Type B pancreatic cell (in vitro differentiated cells): Measurements from ENCODE around the gene EMID1. TPM values are rescaled to one million over a fixed set of nuclear protein-coding genes. Genes with fewer than 3 reads are reported as not detected.

Experiments
- DNase-seq: peaks from one replicate; pipeline ENCODE4 v3.0.0; 2021; ENCODE audit warnings: mixed read lengths; ENCODE audit not compliant: unreplicated experiment; ENCODE audit errors: extremely low spot score
- H3K27ac Mint-ChIP-seq: 2 replicates; pipeline ENCODE4 v1.8.0; 2021; ENCODE audit warnings: mild to moderate bottlenecking, mixed read lengths
- H3K27me3 Mint-ChIP-seq: 2 replicates; pipeline ENCODE4 v1.8.0; 2021; ENCODE audit warnings: mixed read lengths
- H3K36me3 Mint-ChIP-seq: 2 replicates; pipeline ENCODE4 v1.8.0; 2021; ENCODE audit warnings: mixed read lengths
- H3K4me1 Mint-ChIP-seq: one replicate; pipeline ENCODE4 v1.8.0; 2021; ENCODE audit warnings: mixed read lengths; ENCODE audit not compliant: unreplicated experiment
- H3K4me3 Mint-ChIP-seq: 2 replicates; pipeline ENCODE4 v1.8.0; 2021; ENCODE audit warnings: mild to moderate bottlenecking, mixed read lengths
- H3K9me3 Mint-ChIP-seq: 2 replicates; pipeline ENCODE4 v1.8.0; 2021; ENCODE audit warnings: mixed read lengths
- total RNA-seq: library from RNA; stranded (reverse); gene quantifications from 2 replicates; pipeline ENCODE4 v1.2.1, GENCODE V29; 2021; ENCODE audit warnings: low replicate concordance
- TF ChIP-seq, protein P1 (sequence below): fragments of 200-600 bp; sonication (generic); conservative IDR thresholded peaks from 2 replicates; pipeline ENCODE4 v1.5.0; 2021; ENCODE audit warnings: antibody characterized with exemption, mild to moderate bottlenecking

Gene EMID1
- total RNA-seq, 1 donor from 2014 or later = 11.4 TPM

DNA sequence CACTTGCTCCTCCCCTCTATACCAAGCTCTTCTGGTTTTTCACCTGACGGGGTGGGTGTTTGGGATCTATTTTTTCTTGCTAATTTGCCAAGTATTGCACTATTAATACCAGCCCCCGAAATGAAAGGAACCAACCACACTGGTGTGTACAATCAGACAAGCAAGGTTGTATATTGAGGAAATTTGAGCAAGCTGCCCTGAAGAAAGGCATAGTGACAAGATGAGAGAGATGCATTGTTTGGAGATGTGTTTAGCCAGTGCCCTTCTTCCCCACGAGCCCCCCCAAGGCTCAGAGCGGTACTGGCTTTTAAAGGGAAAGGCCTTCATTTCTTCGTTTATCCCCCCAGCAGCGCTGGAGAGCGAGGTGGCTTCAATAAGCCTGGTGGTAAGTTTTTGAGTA, 85.5 kb downstream of the EMID1 start:
- Mint-ChIP-seq H3K27me3 (no peaks in the 10 kb centered on the region), H3K4me3 (no peak overlapping the region), H3K36me3 (peaks cover 49% of the 10 kb centered on the region), H3K27ac (no peak overlapping the region), H3K9me3 (no peaks in the 10 kb centered on the region), H3K4me1 (peaks cover 4% of the 10 kb centered on the region)
- TF ChIP-seq, protein P1, sequence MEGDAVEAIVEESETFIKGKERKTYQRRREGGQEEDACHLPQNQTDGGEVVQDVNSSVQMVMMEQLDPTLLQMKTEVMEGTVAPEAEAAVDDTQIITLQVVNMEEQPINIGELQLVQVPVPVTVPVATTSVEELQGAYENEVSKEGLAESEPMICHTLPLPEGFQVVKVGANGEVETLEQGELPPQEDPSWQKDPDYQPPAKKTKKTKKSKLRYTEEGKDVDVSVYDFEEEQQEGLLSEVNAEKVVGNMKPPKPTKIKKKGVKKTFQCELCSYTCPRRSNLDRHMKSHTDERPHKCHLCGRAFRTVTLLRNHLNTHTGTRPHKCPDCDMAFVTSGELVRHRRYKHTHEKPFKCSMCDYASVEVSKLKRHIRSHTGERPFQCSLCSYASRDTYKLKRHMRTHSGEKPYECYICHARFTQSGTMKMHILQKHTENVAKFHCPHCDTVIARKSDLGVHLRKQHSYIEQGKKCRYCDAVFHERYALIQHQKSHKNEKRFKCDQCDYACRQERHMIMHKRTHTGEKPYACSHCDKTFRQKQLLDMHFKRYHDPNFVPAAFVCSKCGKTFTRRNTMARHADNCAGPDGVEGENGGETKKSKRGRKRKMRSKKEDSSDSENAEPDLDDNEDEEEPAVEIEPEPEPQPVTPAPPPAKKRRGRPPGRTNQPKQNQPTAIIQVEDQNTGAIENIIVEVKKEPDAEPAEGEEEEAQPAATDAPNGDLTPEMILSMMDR = peak; percentile 42
- DNase-seq = no peak

DNA sequence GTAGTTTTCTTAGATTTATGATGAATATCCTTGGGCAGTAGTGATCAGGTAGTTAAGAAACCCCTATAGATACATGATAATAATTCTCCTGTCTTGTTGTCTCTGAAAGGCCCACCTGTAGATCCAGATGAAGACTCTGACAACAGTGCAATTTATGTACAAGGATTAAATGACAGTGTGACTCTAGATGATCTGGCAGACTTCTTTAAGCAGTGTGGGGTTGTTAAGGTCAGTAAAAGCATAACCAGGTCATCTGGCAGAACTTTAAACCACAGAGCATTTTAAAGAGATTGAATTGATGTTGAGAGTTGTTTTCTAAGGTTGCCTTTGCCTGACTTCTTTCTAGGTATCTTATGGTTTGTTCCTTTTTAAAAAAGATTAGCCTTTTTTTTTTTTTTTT, 86.7 kb downstream of the EMID1 start:
- Mint-ChIP-seq H3K27me3 (no peaks in the 10 kb centered on the region), H3K36me3 (peaks cover 48% of the 10 kb centered on the region), H3K27ac (no peak overlapping the region), H3K4me1 (no peaks in the 10 kb centered on the region), H3K9me3 (no peaks in the 10 kb centered on the region), H3K4me3 (no peak overlapping the region)
- TF ChIP-seq, protein P1 = no peak
- DNase-seq = no peak

DNA sequence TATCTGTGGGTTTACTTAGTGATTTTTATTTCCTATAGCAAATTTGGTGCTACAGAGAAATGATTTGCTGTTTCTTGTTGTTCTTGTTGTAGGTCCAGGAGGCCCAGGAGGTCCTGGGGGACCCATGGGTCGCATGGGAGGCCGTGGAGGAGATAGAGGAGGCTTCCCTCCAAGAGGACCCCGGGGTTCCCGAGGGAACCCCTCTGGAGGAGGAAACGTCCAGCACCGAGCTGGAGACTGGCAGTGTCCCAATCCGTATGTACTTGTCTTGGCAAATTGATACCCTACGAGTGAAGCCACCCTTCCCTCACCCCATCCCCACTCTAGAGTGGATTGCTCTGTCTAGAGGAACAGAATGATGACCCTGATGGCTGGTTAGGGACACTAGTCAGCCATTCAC, 92.9 kb downstream of the EMID1 start:
- Mint-ChIP-seq H3K4me3 (no peak overlapping the region), H3K27ac (no peak overlapping the region), H3K9me3 (no peaks in the 10 kb centered on the region), H3K36me3 (peaks cover 36% of the 10 kb centered on the region), H3K4me1 (no peaks in the 10 kb centered on the region), H3K27me3 (no peaks in the 10 kb centered on the region)
- DNase-seq = no peak
- TF ChIP-seq, protein P1 = no peak

DNA sequence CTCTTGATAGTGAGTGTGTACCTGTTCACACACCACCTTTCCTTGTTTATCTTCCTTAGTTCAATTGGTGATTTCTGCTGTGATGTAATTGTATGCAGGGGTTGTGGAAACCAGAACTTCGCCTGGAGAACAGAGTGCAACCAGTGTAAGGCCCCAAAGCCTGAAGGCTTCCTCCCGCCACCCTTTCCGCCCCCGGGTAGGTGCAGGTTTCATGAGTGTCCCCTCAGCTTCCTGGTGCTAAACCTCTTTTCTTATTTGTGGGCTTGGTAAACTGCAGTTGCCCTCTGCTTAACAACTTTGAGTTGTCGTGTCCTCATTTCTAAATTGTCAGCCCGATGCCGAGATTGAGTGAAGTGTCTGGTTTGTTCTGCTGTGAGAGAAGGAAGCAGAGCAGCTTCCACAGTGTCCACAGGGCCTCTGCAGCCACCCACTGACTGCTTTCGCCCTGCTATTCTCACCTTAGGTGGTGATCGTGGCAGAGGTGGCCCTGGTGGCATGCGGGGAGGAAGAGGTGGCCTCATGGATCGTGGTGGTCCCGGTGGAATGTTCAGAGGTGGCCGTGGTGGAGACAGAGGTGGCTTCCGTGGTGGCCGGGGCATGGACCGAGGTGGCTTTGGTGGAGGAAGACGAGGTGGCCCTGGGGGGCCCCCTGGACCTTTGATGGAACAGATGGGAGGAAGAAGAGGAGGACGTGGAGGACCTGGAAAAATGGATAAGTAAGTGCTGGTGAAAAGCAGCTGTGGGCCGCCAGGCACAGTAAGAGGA, 93.6 kb downstream of the EMID1 start:
- Mint-ChIP-seq H3K27me3 (no peaks in the 10 kb centered on the region), H3K27ac (peak overlapping the region; percentile 48), H3K4me1 (no peaks in the 10 kb centered on the region), H3K36me3 (peaks cover 36% of the 10 kb centered on the region), H3K9me3 (no peaks in the 10 kb centered on the region), H3K4me3 (no peak overlapping the region)
- TF ChIP-seq, protein P1 = no peak
- peak; percentile 61 for DNase-seq

DNA sequence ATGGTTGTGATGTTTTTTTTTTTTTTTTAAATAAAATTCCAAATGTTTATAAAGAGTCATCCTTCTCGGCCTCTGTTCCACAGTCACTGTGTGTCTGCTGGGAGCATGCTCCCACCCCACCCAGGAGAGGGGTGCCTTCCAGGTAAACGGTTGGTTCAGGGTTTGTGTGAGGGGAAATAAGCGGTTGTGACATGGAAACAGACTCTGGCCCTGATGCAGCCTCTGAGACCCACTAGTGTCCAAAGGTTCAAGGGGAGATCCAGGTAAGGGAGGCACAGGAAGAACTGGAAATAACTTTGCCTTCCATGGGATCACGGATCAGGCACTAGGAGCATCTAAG, 94.7 kb downstream of the EMID1 start:
- Mint-ChIP-seq H3K4me3 (no peak overlapping the region), H3K4me1 (no peaks in the 10 kb centered on the region), H3K27ac (no peak overlapping the region), H3K27me3 (no peaks in the 10 kb centered on the region), H3K9me3 (no peaks in the 10 kb centered on the region), H3K36me3 (peaks cover 36% of the 10 kb centered on the region)
- TF ChIP-seq, protein P1 = no peak
- DNase-seq = no peak
